Neural progenitor cell (in vitro differentiated cells): Measurements from ENCODE around the gene PDILT. TPM values are rescaled to one million over a fixed set of nuclear protein-coding genes. Genes with fewer than 3 reads are reported as not detected.
"Not testable (repeated sequence)": the region's sequence is repeated elsewhere in the genome, so short reads cannot be mapped to it uniquely, and the experiment has no call there.

Experiments
- DNase-seq: peaks from one replicate; pipeline ENCODE4 v3.0.0-alpha.2; 2016; ENCODE audit warnings: low spot score
- H2AFZ ChIP-seq: fragments of 200-600 bp; sonication (generic); replicated peaks from 2 replicates; pipeline ENCODE4 v1.6.1; 2016; ENCODE audit warnings: antibody characterized with exemption
- H3F3A ChIP-seq: fragments of 200-600 bp; sonication (generic); 2 replicates; pipeline ENCODE4 v1.6.1; 2016; ENCODE audit warnings: antibody characterized with exemption, low read depth
- H3K27ac ChIP-seq: fragments of 200-600 bp; sonication (generic); 2 replicates; pipeline ENCODE4 v1.5.1; 2016; ENCODE audit warnings: mild to moderate bottlenecking
- H3K27me3 ChIP-seq: fragments of 200-600 bp; sonication (generic); 2 replicates; pipeline ENCODE4 v1.6.1; 2016; ENCODE audit warnings: mild to moderate bottlenecking, moderate library complexity
- H3K36me3 ChIP-seq: fragments of 200-600 bp; sonication (generic); 2 replicates; pipeline ENCODE4 v1.5.1; 2016
- H3K4me1 ChIP-seq: fragments of 200-600 bp; sonication (generic); 2 replicates; pipeline ENCODE4 v1.6.1; 2016; ENCODE audit warnings: mixed run types
- H3K4me2 ChIP-seq: fragments of 200-600 bp; sonication (generic); 2 replicates; pipeline ENCODE4 v1.6.1; 2016
- H3K4me3 ChIP-seq: fragments of 200-600 bp; sonication (generic); 2 replicates; pipeline ENCODE4 v1.5.1; 2016
- H3K79me2 ChIP-seq: fragments of 200-600 bp; sonication (generic); 2 replicates; pipeline ENCODE4 v1.6.1; 2016; ENCODE audit warnings: low read depth
- H3K9ac ChIP-seq: fragments of 200-600 bp; sonication (generic); 2 replicates; pipeline ENCODE4 v1.6.1; 2016
- H3K9me3 ChIP-seq: fragments of 200-600 bp; sonication (generic); 2 replicates; pipeline ENCODE4 v1.5.1; 2016; ENCODE audit warnings: low read depth
- H4K20me1 ChIP-seq: fragments of 200-600 bp; sonication (generic); 2 replicates; pipeline ENCODE4 v1.6.1; 2016; ENCODE audit warnings: low read depth
- H3K27ac Mint-ChIP-seq: 3 replicates; pipeline ENCODE4 v1.8.0; 2021; ENCODE audit warnings: mixed read lengths
- H3K27me3 Mint-ChIP-seq: 2 replicates; pipeline ENCODE4 v1.8.0; 2022; ENCODE audit warnings: low read depth, mild to moderate bottlenecking, inconsistent platforms, moderate library complexity, mixed read lengths; ENCODE audit not compliant: insufficient read depth
- H3K36me3 Mint-ChIP-seq: 3 replicates; pipeline ENCODE4 v1.8.0; 2021; ENCODE audit warnings: mixed read lengths
- H3K4me1 Mint-ChIP-seq: 3 replicates; pipeline ENCODE4 v1.8.0; 2021; ENCODE audit warnings: mixed read lengths
- H3K4me3 Mint-ChIP-seq: 3 replicates; pipeline ENCODE4 v1.8.0; 2021; ENCODE audit warnings: mild to moderate bottlenecking, moderate library complexity, mixed read lengths
- H3K9me3 Mint-ChIP-seq: 3 replicates; pipeline ENCODE4 v1.8.0; 2020; ENCODE audit warnings: mixed read lengths
- EZH2 ChIP-seq: fragments of 200-600 bp; sonication (generic); IDR thresholded peaks from 2 replicates; pipeline ENCODE4 v1.6.1; 2017; ENCODE audit warnings: antibody characterized with exemption, mild to moderate bottlenecking, moderate library complexity
- EZH2phosphoT487 ChIP-seq: fragments of 200-600 bp; sonication (generic); IDR thresholded peaks from 2 replicates; pipeline ENCODE4 v1.6.1; 2017; ENCODE audit warnings: antibody characterized with exemption
- total RNA-seq: library from RNA; depleted of rRNA; stranded (reverse); fragments of >200 nt; gene quantifications from 2 replicates; pipeline ENCODE4 v1.2.3, GENCODE V29; 2015; ENCODE audit warnings: low replicate concordance
- TF ChIP-seq, protein P1 (sequence below): fragments of 200-600 bp; sonication (generic); IDR thresholded peaks from 2 replicates; pipeline ENCODE4 v1.5.1; 2017; ENCODE audit warnings: antibody characterized with exemption, mild to moderate bottlenecking

The PDILT gene
- total RNA-seq, 1 donor from 2014 or later = not detected

DNA sequence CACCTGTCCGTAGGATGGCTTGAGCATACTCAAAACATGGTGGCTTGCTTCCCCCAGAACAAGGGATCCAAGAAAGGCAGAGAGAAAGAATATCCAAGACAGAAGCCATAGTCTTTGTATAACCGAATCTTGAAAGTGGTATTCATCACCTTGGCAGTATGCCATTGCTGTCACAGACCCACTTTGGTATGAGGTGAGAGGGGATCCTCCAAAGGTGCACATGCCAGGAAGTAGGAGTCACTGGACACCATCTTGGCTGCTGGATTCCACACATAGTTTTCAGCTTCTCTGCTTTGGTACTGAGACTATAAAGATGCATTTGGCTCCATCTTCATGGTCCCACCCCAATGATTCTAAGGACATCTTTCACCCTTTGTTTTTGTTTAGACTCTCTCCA, 22.9 kb upstream of the PDILT start:
- H3K4me2 ChIP-seq, DNase-seq, H3K36me3 Mint-ChIP-seq, H3K4me3 Mint-ChIP-seq, H3K4me1 ChIP-seq, H3K9me3 ChIP-seq, H3K27ac Mint-ChIP-seq, H4K20me1 ChIP-seq, H3K79me2 ChIP-seq, H3F3A ChIP-seq, H3K27ac ChIP-seq, H3K36me3 ChIP-seq, H3K4me3 ChIP-seq, H2AFZ ChIP-seq, H3K4me1 Mint-ChIP-seq, H3K27me3 ChIP-seq, H3K9me3 Mint-ChIP-seq, H3K9ac ChIP-seq, H3K27me3 Mint-ChIP-seq: not testable (repeated sequence)

DNA sequence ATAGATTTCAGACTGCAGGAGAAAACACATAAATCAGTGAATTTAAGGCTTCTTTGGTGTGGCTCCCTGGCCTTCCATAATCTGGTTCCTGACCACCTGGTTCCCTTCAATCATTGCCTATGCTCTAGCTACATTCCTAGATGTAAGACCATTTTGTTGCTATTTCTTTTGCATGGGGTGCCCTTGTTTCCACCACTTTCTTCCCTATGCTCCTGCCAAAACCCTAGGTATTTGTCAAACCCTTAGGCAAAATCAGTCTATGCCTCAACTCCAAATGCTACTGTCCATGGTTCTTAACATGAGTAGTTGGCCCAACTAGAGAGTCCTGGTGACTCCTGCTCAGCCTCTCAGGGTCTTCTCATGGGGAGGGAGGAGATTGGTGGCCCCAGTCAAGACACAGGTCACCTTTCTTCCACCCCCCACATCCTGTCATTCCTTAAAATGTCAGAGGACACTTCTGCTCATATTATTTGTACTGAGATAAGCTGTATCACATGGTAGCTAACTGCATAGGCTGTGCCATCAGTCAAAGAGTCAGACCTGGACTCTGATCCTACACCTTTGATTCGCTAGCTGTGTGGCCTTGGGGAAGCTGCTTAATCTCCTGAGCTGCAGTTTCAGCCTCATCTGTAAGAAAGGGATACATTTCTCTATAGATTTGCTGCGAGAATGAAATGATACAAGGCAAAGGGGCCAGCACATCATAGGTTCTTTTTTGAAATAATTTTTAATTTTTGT, 19.8 kb upstream of the PDILT start:
- H3K27me3 ChIP-seq = no peaks in the 10 kb centered on the region
- Mint-ChIP-seq H3K27me3 (peaks cover 4% of the 10 kb centered on the region), H3K27ac (no peak overlapping the region), H3K36me3 (no peaks in the 10 kb centered on the region), H3K4me1 (no peaks in the 10 kb centered on the region), H3K4me3 (no peak overlapping the region), H3K9me3 (no peaks in the 10 kb centered on the region)
- TF ChIP-seq EZH2 (no peak), EZH2phosphoT487 (no peak)
- TF ChIP-seq, protein P1, sequence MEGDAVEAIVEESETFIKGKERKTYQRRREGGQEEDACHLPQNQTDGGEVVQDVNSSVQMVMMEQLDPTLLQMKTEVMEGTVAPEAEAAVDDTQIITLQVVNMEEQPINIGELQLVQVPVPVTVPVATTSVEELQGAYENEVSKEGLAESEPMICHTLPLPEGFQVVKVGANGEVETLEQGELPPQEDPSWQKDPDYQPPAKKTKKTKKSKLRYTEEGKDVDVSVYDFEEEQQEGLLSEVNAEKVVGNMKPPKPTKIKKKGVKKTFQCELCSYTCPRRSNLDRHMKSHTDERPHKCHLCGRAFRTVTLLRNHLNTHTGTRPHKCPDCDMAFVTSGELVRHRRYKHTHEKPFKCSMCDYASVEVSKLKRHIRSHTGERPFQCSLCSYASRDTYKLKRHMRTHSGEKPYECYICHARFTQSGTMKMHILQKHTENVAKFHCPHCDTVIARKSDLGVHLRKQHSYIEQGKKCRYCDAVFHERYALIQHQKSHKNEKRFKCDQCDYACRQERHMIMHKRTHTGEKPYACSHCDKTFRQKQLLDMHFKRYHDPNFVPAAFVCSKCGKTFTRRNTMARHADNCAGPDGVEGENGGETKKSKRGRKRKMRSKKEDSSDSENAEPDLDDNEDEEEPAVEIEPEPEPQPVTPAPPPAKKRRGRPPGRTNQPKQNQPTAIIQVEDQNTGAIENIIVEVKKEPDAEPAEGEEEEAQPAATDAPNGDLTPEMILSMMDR = no peak
- H3K4me2 ChIP-seq = no peak overlapping the region
- no peaks in the 10 kb centered on the region for H4K20me1 ChIP-seq
- H3K27ac ChIP-seq = no peak overlapping the region
- no peaks in the 10 kb centered on the region for H3K4me1 ChIP-seq
- H3K9me3 ChIP-seq = no peaks in the 10 kb centered on the region
- no peaks in the 10 kb centered on the region for H3K36me3 ChIP-seq
- no peak overlapping the region for H3K9ac ChIP-seq
- H3F3A ChIP-seq = no peaks in the 10 kb centered on the region
- no peak overlapping the region for H3K4me3 ChIP-seq
- DNase-seq = no peak
- H3K79me2 ChIP-seq = no peaks in the 10 kb centered on the region
- H2AFZ ChIP-seq = no peak overlapping the region

DNA sequence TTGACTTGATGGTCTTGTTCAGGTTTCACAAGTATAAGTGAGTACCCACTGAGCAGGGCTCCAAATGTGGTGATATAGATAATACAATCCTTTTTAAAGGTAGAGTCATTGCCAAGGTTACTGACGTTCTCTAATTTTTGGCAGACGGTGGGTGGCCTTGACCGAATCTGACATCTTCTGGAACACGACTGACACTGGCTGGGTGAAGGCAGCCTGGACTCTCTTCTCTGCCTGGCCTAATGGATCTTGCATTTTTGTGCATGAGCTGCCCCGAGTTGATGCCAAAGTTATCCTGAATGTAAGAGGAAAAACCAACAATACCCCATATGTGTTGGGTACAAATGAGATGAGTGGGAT, 19.2 kb upstream of the PDILT start:
- not testable (repeated sequence) for H3K4me2 ChIP-seq, DNase-seq, H3K27ac ChIP-seq, H3K9me3 ChIP-seq, H3K9me3 Mint-ChIP-seq, H3K36me3 ChIP-seq, H3K4me1 Mint-ChIP-seq, H3K4me3 Mint-ChIP-seq, H2AFZ ChIP-seq, H4K20me1 ChIP-seq, H3K36me3 Mint-ChIP-seq, H3K4me3 ChIP-seq, H3K9ac ChIP-seq, H3K27me3 ChIP-seq, H3K79me2 ChIP-seq, H3F3A ChIP-seq, H3K4me1 ChIP-seq, H3K27me3 Mint-ChIP-seq, H3K27ac Mint-ChIP-seq

DNA sequence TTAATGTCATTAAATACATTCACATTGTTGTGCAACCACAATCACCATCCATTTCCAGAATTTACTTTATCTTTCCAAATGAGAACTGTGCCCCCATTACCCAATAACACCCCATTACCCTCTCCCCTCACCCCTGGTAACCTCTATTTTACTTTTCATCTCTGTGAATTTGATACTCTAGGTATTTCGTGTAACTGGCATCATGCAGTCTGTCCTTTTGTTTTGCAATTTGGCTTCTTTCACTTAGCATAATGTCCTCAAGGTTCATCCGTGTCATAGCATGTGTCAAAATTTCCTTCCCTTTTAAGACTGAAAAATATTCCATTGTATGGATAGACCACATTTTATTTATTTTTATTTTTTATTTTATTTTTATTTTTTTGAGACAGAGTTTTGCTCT, 17.2 kb upstream of the PDILT start:
- H3K4me3 Mint-ChIP-seq, H3K9me3 ChIP-seq: not testable (repeated sequence)

DNA sequence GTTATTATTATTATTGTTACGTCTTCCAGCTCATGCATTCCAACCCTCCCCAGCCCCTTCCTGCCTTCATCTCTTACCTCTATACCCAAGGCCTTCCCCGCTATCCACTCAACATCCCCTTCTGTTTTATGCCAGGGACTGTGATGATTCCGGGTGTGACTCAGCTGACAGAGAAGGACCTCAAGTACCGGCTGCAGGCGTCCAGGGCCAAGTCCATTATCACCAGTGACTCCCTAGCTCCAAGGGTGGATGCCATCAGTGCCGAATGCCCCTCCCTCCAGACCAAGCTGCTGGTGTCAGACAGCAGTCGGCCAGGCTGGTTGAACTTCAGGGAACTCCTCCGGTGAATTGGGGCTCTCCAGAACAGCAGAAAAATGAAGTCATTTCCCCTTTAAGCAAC, 14.6 kb upstream of the PDILT start:
- H3K79me2 ChIP-seq, H3K4me1 Mint-ChIP-seq: not testable (repeated sequence)

More for the DNA sequence above, 17.2 kb upstream of the PDILT start:
- not testable (repeated sequence) for H3K9ac ChIP-seq, H3K27me3 Mint-ChIP-seq, H3K4me2 ChIP-seq, H3K4me3 ChIP-seq, H3K36me3 ChIP-seq, H3K27ac Mint-ChIP-seq, H4K20me1 ChIP-seq, H3K36me3 Mint-ChIP-seq, H3K79me2 ChIP-seq, H3K9me3 Mint-ChIP-seq, H3K27ac ChIP-seq, H3K4me1 Mint-ChIP-seq, H3K27me3 ChIP-seq, H3K4me1 ChIP-seq, H3F3A ChIP-seq, DNase-seq, H2AFZ ChIP-seq

More for the DNA sequence above, 14.6 kb upstream of the PDILT start:
- not testable (repeated sequence) for H3F3A ChIP-seq, H3K4me2 ChIP-seq, H3K36me3 ChIP-seq, H3K9me3 ChIP-seq, H3K27ac ChIP-seq, H3K4me3 ChIP-seq, H3K9me3 Mint-ChIP-seq, H3K27ac Mint-ChIP-seq, H3K9ac ChIP-seq, H3K4me1 ChIP-seq, H2AFZ ChIP-seq, H3K36me3 Mint-ChIP-seq, H3K27me3 ChIP-seq, H3K27me3 Mint-ChIP-seq, H4K20me1 ChIP-seq, DNase-seq, H3K4me3 Mint-ChIP-seq
